Measurements from ENCODE around the gene ADTRP. TPM values are rescaled to one million over a fixed set of nuclear protein-coding genes. Genes with fewer than 3 reads are reported as not detected.

ADTRP gene
- total RNA-seq, 1 experiment from 2014 or later: 0.50 TPM

DNA sequence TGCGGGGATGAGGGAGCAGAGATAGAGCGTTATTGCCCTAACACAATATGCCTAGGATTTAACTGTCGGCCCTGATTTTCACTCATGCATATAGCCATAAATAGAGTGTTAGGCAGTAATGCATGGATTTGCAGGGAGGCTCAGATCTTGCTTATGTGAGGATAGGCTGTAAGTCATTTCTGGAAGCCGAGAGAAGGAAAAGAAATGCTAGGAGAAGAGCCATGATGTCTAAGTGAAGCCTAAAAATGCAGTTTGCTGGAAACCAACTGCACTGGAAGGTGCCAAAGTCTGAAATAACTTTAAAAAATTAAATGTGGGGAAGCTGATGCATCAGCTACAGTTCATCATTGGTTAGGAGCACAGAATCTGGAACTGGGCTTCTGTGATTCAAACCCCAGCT is 54.3 kb downstream of the ADTRP start (continued):
- TF ChIP-seq, protein P1, sequence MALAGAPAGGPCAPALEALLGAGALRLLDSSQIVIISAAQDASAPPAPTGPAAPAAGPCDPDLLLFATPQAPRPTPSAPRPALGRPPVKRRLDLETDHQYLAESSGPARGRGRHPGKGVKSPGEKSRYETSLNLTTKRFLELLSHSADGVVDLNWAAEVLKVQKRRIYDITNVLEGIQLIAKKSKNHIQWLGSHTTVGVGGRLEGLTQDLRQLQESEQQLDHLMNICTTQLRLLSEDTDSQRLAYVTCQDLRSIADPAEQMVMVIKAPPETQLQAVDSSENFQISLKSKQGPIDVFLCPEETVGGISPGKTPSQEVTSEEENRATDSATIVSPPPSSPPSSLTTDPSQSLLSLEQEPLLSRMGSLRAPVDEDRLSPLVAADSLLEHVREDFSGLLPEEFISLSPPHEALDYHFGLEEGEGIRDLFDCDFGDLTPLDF (CRISPR knock-in tag; IDR thresholded peaks at IDR 0.05): no peak

DNA sequence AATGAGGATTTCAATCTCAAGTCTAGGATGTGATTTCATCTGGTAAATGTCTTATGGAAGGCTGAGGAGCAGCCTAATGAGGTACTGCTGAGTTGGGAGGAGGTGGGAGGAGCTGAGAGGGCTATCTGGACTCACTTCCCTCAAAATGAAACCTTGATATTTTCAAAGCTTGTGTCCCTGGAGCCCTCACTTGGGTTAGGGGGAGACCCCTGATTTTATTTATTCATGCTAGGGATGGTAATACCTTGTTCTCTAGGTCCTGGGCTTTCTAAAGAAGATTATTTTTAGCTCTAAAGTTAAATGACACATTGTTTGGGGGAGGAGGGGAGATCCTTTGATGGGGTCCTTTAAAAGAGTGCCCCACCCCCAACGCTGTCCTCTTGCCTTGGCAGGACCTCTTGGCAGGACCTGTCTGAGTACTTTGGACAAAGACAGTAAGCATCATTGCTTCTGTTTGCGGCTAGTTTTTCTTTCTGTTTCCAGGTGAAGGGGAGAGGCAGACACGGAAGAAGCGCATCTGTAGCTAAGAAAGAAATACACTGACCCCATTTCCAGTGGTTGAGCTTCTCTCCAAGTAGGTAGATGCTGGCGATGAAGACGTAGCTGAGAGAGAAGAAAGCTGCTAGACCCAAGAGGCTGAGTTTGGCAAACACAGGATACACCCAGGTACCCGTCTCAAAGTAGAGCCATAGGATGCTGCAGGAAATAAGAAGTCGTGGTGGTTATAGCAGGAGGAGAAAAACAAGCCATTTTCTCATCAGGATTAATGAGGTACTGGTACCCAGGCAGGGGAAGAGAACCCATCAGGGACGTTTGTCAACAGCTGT is 55.6 kb downstream of the ADTRP start:
- no peak for ATAC-seq
- Mint-ChIP-seq H3K36me3 (no peaks in the 10 kb centered on the region), H3K4me3 (no peak overlapping the region), H3K27me3 (ENCODE audit: low read depth) (no peaks in the 10 kb centered on the region; the same call in 1 of the 2 replicates), H3K4me1 (peaks cover under 1% of the 10 kb centered on the region; the same call in 1 of the 2 replicates), H3K9me3 (peaks cover 24% of the 10 kb centered on the region), H3K27ac (no peak overlapping the region)
- ChIA-PET POLR2A (no interaction called here), CTCF (interaction anchor here (1.1 kb wide), 1 partner anchor 564 kb away, joined by 3 read pairs; no protein-coding TSS in a partner anchor)
- TF ChIP-seq, protein P2, sequence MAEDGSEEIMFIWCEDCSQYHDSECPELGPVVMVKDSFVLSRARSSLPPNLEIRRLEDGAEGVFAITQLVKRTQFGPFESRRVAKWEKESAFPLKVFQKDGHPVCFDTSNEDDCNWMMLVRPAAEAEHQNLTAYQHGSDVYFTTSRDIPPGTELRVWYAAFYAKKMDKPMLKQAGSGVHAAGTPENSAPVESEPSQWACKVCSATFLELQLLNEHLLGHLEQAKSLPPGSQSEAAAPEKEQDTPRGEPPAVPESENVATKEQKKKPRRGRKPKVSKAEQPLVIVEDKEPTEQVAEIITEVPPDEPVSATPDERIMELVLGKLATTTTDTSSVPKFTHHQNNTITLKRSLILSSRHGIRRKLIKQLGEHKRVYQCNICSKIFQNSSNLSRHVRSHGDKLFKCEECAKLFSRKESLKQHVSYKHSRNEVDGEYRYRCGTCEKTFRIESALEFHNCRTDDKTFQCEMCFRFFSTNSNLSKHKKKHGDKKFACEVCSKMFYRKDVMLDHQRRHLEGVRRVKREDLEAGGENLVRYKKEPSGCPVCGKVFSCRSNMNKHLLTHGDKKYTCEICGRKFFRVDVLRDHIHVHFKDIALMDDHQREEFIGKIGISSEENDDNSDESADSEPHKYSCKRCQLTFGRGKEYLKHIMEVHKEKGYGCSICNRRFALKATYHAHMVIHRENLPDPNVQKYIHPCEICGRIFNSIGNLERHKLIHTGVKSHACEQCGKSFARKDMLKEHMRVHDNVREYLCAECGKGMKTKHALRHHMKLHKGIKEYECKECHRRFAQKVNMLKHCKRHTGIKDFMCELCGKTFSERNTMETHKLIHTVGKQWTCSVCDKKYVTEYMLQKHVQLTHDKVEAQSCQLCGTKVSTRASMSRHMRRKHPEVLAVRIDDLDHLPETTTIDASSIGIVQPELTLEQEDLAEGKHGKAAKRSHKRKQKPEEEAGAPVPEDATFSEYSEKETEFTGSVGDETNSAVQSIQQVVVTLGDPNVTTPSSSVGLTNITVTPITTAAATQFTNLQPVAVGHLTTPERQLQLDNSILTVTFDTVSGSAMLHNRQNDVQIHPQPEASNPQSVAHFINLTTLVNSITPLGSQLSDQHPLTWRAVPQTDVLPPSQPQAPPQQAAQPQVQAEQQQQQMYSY (CRISPR knock-in tag; IDR thresholded peaks at IDR 0.05): no peak
- TF ChIP-seq OVOL2 (CRISPR knock-in tag; IDR thresholded peaks at IDR 0.05; ENCODE audit: borderline replicate concordance): no peak
- TF ChIP-seq, protein P3, sequence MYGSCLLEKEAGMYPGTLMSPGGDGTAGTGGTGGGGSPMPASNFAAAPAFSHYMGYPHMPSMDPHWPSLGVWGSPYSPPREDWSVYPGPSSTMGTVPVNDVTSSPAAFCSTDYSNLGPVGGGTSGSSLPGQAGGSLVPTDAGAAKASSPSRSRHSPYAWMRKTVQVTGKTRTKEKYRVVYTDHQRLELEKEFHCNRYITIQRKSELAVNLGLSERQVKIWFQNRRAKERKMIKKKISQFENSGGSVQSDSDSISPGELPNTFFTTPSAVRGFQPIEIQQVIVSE (CRISPR knock-in tag; IDR thresholded peaks at IDR 0.05; ENCODE audit: borderline replicate concordance): no peak
- TF ChIP-seq, protein P4, sequence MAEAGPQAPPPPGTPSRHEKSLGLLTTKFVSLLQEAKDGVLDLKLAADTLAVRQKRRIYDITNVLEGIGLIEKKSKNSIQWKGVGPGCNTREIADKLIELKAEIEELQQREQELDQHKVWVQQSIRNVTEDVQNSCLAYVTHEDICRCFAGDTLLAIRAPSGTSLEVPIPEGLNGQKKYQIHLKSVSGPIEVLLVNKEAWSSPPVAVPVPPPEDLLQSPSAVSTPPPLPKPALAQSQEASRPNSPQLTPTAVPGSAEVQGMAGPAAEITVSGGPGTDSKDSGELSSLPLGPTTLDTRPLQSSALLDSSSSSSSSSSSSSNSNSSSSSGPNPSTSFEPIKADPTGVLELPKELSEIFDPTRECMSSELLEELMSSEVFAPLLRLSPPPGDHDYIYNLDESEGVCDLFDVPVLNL (CRISPR knock-in tag; IDR thresholded peaks at IDR 0.05; ENCODE audit: borderline replicate concordance, low read depth): no peak
- no peak for TF ChIP-seq TP53 (CRISPR knock-in tag; IDR thresholded peaks at IDR 0.05)
- DNase-seq (ENCODE audit: low spot score): no peak

DNA sequence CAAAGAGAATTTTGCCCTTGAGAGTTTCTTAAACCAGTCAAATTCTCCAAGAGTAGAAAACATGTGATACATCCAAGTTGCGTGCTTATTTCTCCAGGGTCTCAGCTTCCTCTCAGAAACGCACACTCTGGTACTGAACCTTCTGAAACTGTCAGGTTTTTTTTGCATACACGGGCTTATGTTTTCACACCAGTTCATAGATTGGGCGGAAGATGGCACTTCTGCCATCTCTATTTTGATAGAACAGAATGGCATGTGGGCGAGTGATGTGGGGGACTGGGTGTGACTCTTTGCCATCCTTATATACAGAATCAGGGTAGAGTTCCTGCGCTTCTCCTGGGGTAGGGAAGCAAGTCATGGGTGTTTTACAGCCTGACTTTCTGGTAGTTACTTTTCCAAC is 56.4 kb downstream of the ADTRP start:
- DNase-seq (ENCODE audit: low spot score) (no peak), ATAC-seq (no peak)
- CTCF ChIA-PET: interaction anchor here (1.1 kb wide), 1 partner anchor 565 kb away, joined by 3 read pairs; no protein-coding TSS in a partner anchor
- Mint-ChIP-seq H3K4me3 (no peak overlapping the region), H3K27ac (no peak overlapping the region), H3K4me1 (peaks cover 3% of the 10 kb centered on the region; the same call in 1 of the 2 replicates), H3K9me3 (peaks cover 24% of the 10 kb centered on the region), H3K36me3 (no peaks in the 10 kb centered on the region), H3K27me3 (ENCODE audit: low read depth) (no peaks in the 10 kb centered on the region; the same call in 1 of the 2 replicates)
- POLR2A ChIA-PET: no interaction called here
- TF ChIP-seq ZNF121 (CRISPR knock-in tag; IDR thresholded peaks at IDR 0.05) (no peak), SP1 (CRISPR knock-in tag; conservative IDR thresholded peaks at IDR 0.05) (no peak), RELA (CRISPR knock-in tag; IDR thresholded peaks at IDR 0.05; ENCODE audit: borderline replicate concordance) (no peak), SOX15 (CRISPR knock-in tag; IDR thresholded peaks at IDR 0.05) (no peak), KAT7 (CRISPR knock-in tag; IDR thresholded peaks at IDR 0.05; ENCODE audit: borderline replicate concordance) (no peak), MXD4 (CRISPR knock-in tag; IDR thresholded peaks at IDR 0.05; ENCODE audit: borderline replicate concordance) (no peak)
- TF ChIP-seq, protein P5, sequence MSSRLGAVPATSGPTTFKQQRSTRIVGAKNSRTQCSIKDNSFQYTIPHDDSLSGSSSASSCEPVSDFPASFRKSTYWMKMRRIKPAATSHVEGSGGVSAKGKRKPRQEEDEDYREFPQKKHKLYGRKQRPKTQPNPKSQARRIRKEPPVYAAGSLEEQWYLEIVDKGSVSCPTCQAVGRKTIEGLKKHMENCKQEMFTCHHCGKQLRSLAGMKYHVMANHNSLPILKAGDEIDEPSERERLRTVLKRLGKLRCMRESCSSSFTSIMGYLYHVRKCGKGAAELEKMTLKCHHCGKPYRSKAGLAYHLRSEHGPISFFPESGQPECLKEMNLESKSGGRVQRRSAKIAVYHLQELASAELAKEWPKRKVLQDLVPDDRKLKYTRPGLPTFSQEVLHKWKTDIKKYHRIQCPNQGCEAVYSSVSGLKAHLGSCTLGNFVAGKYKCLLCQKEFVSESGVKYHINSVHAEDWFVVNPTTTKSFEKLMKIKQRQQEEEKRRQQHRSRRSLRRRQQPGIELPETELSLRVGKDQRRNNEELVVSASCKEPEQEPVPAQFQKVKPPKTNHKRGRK (CRISPR knock-in tag; IDR thresholded peaks at IDR 0.05; ENCODE audit: borderline replicate concordance): no peak
- TF ChIP-seq, protein P6, sequence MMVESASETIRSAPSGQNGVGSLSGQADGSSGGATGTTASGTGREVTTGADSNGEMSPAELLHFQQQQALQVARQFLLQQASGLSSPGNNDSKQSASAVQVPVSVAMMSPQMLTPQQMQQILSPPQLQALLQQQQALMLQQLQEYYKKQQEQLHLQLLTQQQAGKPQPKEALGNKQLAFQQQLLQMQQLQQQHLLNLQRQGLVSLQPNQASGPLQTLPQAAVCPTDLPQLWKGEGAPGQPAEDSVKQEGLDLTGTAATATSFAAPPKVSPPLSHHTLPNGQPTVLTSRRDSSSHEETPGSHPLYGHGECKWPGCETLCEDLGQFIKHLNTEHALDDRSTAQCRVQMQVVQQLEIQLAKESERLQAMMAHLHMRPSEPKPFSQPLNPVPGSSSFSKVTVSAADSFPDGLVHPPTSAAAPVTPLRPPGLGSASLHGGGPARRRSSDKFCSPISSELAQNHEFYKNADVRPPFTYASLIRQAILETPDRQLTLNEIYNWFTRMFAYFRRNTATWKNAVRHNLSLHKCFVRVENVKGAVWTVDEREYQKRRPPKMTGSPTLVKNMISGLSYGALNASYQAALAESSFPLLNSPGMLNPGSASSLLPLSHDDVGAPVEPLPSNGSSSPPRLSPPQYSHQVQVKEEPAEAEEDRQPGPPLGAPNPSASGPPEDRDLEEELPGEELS (CRISPR knock-in tag; IDR thresholded peaks at IDR 0.05): no peak
- TF ChIP-seq, protein P7, sequence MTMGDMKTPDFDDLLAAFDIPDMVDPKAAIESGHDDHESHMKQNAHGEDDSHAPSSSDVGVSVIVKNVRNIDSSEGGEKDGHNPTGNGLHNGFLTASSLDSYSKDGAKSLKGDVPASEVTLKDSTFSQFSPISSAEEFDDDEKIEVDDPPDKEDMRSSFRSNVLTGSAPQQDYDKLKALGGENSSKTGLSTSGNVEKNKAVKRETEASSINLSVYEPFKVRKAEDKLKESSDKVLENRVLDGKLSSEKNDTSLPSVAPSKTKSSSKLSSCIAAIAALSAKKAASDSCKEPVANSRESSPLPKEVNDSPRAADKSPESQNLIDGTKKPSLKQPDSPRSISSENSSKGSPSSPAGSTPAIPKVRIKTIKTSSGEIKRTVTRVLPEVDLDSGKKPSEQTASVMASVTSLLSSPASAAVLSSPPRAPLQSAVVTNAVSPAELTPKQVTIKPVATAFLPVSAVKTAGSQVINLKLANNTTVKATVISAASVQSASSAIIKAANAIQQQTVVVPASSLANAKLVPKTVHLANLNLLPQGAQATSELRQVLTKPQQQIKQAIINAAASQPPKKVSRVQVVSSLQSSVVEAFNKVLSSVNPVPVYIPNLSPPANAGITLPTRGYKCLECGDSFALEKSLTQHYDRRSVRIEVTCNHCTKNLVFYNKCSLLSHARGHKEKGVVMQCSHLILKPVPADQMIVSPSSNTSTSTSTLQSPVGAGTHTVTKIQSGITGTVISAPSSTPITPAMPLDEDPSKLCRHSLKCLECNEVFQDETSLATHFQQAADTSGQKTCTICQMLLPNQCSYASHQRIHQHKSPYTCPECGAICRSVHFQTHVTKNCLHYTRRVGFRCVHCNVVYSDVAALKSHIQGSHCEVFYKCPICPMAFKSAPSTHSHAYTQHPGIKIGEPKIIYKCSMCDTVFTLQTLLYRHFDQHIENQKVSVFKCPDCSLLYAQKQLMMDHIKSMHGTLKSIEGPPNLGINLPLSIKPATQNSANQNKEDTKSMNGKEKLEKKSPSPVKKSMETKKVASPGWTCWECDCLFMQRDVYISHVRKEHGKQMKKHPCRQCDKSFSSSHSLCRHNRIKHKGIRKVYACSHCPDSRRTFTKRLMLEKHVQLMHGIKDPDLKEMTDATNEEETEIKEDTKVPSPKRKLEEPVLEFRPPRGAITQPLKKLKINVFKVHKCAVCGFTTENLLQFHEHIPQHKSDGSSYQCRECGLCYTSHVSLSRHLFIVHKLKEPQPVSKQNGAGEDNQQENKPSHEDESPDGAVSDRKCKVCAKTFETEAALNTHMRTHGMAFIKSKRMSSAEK (CRISPR knock-in tag; IDR thresholded peaks at IDR 0.05; ENCODE audit: borderline replicate concordance): no peak
- TF ChIP-seq, protein P8, sequence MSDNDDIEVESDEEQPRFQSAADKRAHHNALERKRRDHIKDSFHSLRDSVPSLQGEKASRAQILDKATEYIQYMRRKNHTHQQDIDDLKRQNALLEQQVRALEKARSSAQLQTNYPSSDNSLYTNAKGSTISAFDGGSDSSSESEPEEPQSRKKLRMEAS (CRISPR knock-in tag; IDR thresholded peaks at IDR 0.05): no peak
